ENCODE data around the gene DRD5.

The DRD5 gene

GRCh38 chr4:9820343-9820742 lies 38.9 kb downstream of the DRD5 start:
- no peak for DNase-seq

GRCh38 chr4:9825049-9825448 lies 43.6 kb downstream of the DRD5 start:
- DNase-seq = no peak

- DNase-seq = no peak
Measured at GRCh38 chr4:9826551-9826950, 45.1 kb downstream of the DRD5 start.

- DNase-seq = no peak
Measured at GRCh38 chr4:9832640-9833039, 51.2 kb downstream of the DRD5 start.

- DNase-seq = no peak
Measured at GRCh38 chr4:9833421-9833820, 52.0 kb downstream of the DRD5 start.
